K562 (cell line): ENCODE data around the gene STK17A. TPM values are rescaled to one million over a fixed set of nuclear protein-coding genes. Genes with fewer than 3 reads are reported as not detected.

ENCODE experiments used
- ATAC-seq: fragments of 200-7000 bp; cut with Tn5 transposase; 3 replicates; pipeline ENCODE4 v1.9.1; 2020; ENCODE audit warnings: moderate library complexity
- BruUV-seq: library from RNA; stranded (reverse); fragments of 400-500 nt; replicated peaks from 2 replicates; lab custom pipeline; 2021; lab: Mats Ljungman, UMichigan
- CTCF ChIA-PET: fragments of 300-600 bp; formaldehyde crosslinking; extraction: SDS; loops from one replicate; lab custom pipeline; 2021; ENCODE audit warnings: low intra/inter-chr PET ratio; lab: Yijun Ruan, JAX
- POLR2A ChIA-PET: fragments of 300-600, 350-650 bp; sonication (Branson Sonifier 250); formaldehyde crosslinking; extraction: SDS; loops from one replicate; lab custom pipeline; 2021; ENCODE audit warnings: antibody characterized with exemption, inconsistent platforms; lab: Yijun Ruan, JAX
- DNase-seq, 4 experiments: peaks; one replicate each; pipeline versions ENCODE4 v3.0.0 to v3.0.0-alpha.2; 2011 to 2018; ENCODE audit warnings: low spot score in 3 of 4, mixed read lengths in 3 of 4; ENCODE audit errors: extremely low read depth in 1 of 4
- FAIRE-seq: peaks from 2 replicates; lab custom pipeline; 2011; peaks lifted over from hg19 to GRCh38; lab: Jason Lieb, UNC
- H2AFZ ChIP-seq: 2 replicates; pipeline ENCODE4 v1.6.0; 2011; ENCODE audit warnings: low read depth, low read length, control low read depth, inconsistent platforms
- H3K27ac ChIP-seq: fragments of 200-600 bp; 3 replicates; pipeline ENCODE4 v1.8.0; 2011; ENCODE audit warnings: low read depth, mild to moderate bottlenecking, control low read depth, inconsistent platforms, low read length, moderate library complexity, mixed read lengths; ENCODE audit errors: extremely low read depth
- H3K27me3 ChIP-seq, 2 experiments: fragments of 300-600 bp in 1 of 2; 2 replicates in 1 of 2; 3 replicates in 1 of 2; pipeline versions ENCODE4 v1.6.0 to v1.8.0; 2011; ENCODE audit warnings: inconsistent platforms in 2 of 2, low read length in 2 of 2, mild to moderate bottlenecking in 1 of 2, mixed read lengths in 1 of 2, moderate library complexity in 1 of 2; ENCODE audit not compliant: control insufficient read depth in 2 of 2, insufficient read depth in 2 of 2
- H3K36me3 ChIP-seq: fragments of 300-600 bp; 3 replicates; pipeline ENCODE4 v1.8.0; 2011; ENCODE audit warnings: mild to moderate bottlenecking, low read length, inconsistent platforms; ENCODE audit not compliant: control insufficient read depth, insufficient read depth
- H3K4me1 ChIP-seq, 2 experiments: fragments of 200-600 bp in 1 of 2; replicated peaks in 1 of 2; 2 replicates in 1 of 2; 3 replicates in 1 of 2; pipeline versions ENCODE4 v1.5.1 to v1.8.0; 2011; ENCODE audit warnings: inconsistent platforms in 2 of 2, low read length in 2 of 2, mild to moderate bottlenecking in 1 of 2, mixed read lengths in 1 of 2, moderate library complexity in 1 of 2; ENCODE audit not compliant: control insufficient read depth in 2 of 2, insufficient read depth in 2 of 2
- H3K4me2 ChIP-seq: 2 replicates; pipeline ENCODE4 v1.6.1; 2011; ENCODE audit warnings: low read length, control low read depth, inconsistent platforms, mixed read lengths; ENCODE audit not compliant: insufficient read depth
- H3K4me3 ChIP-seq: fragments of 200-600 bp; sonication (generic), shearing (Covaris generic); 2 replicates; pipeline ENCODE4 v1.5.1; 2016; ENCODE audit warnings: control low read depth, inconsistent platforms
- H3K79me2 ChIP-seq: fragments of 200-600 bp; 3 replicates; pipeline ENCODE4 v1.8.0; 2011; ENCODE audit warnings: low read length, inconsistent platforms; ENCODE audit not compliant: control insufficient read depth, insufficient read depth
- H3K9ac ChIP-seq, 2 experiments: 2 replicates each; pipeline versions ENCODE4 v1.6.0 to v1.6.1; 2011; ENCODE audit warnings: low read depth in 2 of 2, low read length in 2 of 2, control low read depth in 1 of 2, inconsistent platforms in 1 of 2, mild to moderate bottlenecking in 1 of 2, mixed read lengths in 1 of 2; ENCODE audit not compliant: insufficient read depth in 1 of 2
- H3K9me1 ChIP-seq: one replicate; pipeline ENCODE4 v1.6.0; 2011; ENCODE audit warnings: inconsistent platforms, mild to moderate bottlenecking, low read length, moderate library complexity; ENCODE audit not compliant: control insufficient read depth, insufficient read depth
- H3K9me3 ChIP-seq: replicated peaks from 2 replicates; pipeline ENCODE4 v1.5.1; 2011; ENCODE audit warnings: low read depth, low read length, inconsistent platforms; ENCODE audit not compliant: control insufficient read depth, insufficient read depth
- H4K20me1 ChIP-seq: replicated peaks from 2 replicates; pipeline ENCODE4 v1.6.1; 2011; ENCODE audit warnings: low read length, inconsistent platforms, mixed read lengths; ENCODE audit not compliant: control insufficient read depth, insufficient read depth
- CBX3 ChIP-seq, 2 experiments: IDR thresholded peaks; 1 replicate in 1 of 2; 2 replicates in 1 of 2; pipeline ENCODE4 v1.6.1; 2012; ENCODE audit warnings: inconsistent platforms in 2 of 2, low read length in 2 of 2, borderline replicate concordance in 1 of 2, control low read depth in 1 of 2
- PREB ChIP-seq: sonication (generic); formaldehyde crosslinking; IDR thresholded peaks from 2 replicates; pipeline ENCODE4 v1.8.1; 2023; ENCODE audit warnings: mild to moderate bottlenecking, missing genetic modification reagents
- RBFOX2 ChIP-seq: fragments of 200-400 bp; formaldehyde crosslinking; IDR thresholded peaks from 2 replicates; pipeline ENCODE4 v1.6.1; 2017; ENCODE audit warnings: low read depth, mild to moderate bottlenecking, low read length, moderate library complexity
- ZNF277 ChIP-seq: fragments of 250-450 bp; sonication (Bioruptor Pico); IDR thresholded peaks from 2 replicates; pipeline ENCODE4 v1.8.0; 2022; ENCODE audit warnings: inconsistent platforms, mild to moderate bottlenecking, moderate library complexity, borderline replicate concordance
- ZNF644 ChIP-seq: fragments of 200-800 bp; sonication (Bioruptor generic); IDR thresholded peaks from 2 replicates; pipeline ENCODE4 v1.6.1; 2016; ENCODE audit warnings: low read depth, missing genetic modification characterization, missing compliant biosample characterization
- WGBS: fragments of 100-300 bp; shearing (Covaris generic); methylation state at CpG from one replicate; pipeline ENCODE4 v1.1.6; 2016; ENCODE audit warnings: low coverage, mixed read lengths; ENCODE audit not compliant: insufficient coverage; ENCODE audit errors: missing lambda C conversion rate; 5-methylcytosine and 5-hydroxymethylcytosine counted together
- in situ Hi-C: fragments of 300-500 bp; cut with MboI; formaldehyde crosslinking; loops from 4 replicates; pipeline ENCODE4 v1.15.0; 2018; ENCODE audit warnings: inconsistent platforms, mixed read lengths
- intact Hi-C: fragments of 100-400 bp; cut with micrococcal nuclease; formaldehyde crosslinking; loops from 2 replicates; pipeline ENCODE4 v1.14.2; 2022
- polyA plus RNA-seq, 8 experiments: library from polyadenylated mRNA; depleted of rRNA in 4 of 8; stranded (reverse) in 5 of 8; unstranded in 3 of 8; fragments of >200 nt; fragmentation: Nextera tagmentation in 2 of 8; fragmentation: Illumina TruSeq in 1 of 8; extraction: Ambion mirVana in 2 of 8; extraction: Trizol in 1 of 8; gene quantifications; 2 replicates each; pipeline versions ENCODE4 v1.2.1 to v1.2.3, GENCODE V29; 2011 to 2014; ENCODE audit warnings: inconsistent platforms in 1 of 8, missing spikeins in 1 of 8
- total RNA-seq, 7 experiments: library from RNA; depleted of rRNA in 6 of 7; stranded (reverse); fragments of >200 nt in 6 of 7; fragmentation: Illumina TruSeq in 2 of 7; extraction: Trizol in 2 of 7; gene quantifications; 2 replicates each; pipeline versions ENCODE4 v1.2.1 to v1.2.3, GENCODE V29; 2011 to 2021; ENCODE audit warnings: low replicate concordance in 1 of 7

The STK17A gene
- total and polyA plus RNA-seq, 9 of the 15 experiments (the other 6 are each of a cell fraction or from before 2014, with no cell fraction given): 3.4 to 16.3 (median 13.2) TPM

GRCh38 chr7:43646603-43647338, 63.9 kb downstream of the STK17A start:
- Histone ChIP-seq H3K36me3 (peaks cover 79% of the 10 kb centered on the region; the same call in 2 of the 3 replicates), H3K9ac (no peak overlapping the region), H2AFZ (no peak overlapping the region), H3K27me3 (no peaks in the 10 kb centered on the region), H3K79me2 (peaks cover 14% of the 10 kb centered on the region; the same call in 2 of the 3 replicates), H3K9me1 (no peaks in the 10 kb centered on the region), H3K9me3 (no peaks in the 10 kb centered on the region), H3K4me2 (no peak overlapping the region), H4K20me1 (0 out of 2 replicates have a peak, but pooled peaks cover 2% of the 10 kb centered on the region)
- in situ Hi-C loops (no loop called here), intact Hi-C loops (no loop called here)
- ChIA-PET CTCF (no interaction called here), POLR2A (no interaction called here)
- WGBS: 92% methylated on average over 8 of the region's 8 CpGs
- no TSS peak for BruUV-seq
- DNase-seq (no peak), ATAC-seq (no peak), FAIRE-seq (no peak)
- TF ChIP-seq PREB (CRISPR knock-in tag) (no peak), ZNF644 (tag) (no peak), RBFOX2 (no peak), ZNF277 (CRISPR knock-in tag) (no peak), CBX3 (IDR thresholded peaks at IDR 0.05; ENCODE audit: borderline replicate concordance in 1 of 2, low read length in 2 of 2) (no peak)
- TF ChIP-seq, all 486 proteins: peak for 0
- no peak overlapping the region for H3K27ac ChIP-seq
- no peaks in the 10 kb centered on the region for H3K4me1 ChIP-seq
- H3K4me3 ChIP-seq: no peak overlapping the region
